Fibroblast of villous mesenchyme (primary cell): ENCODE data around the gene INF2. TPM values are rescaled to one million over a fixed set of nuclear protein-coding genes. Genes with fewer than 3 reads are reported as not detected.

Experiments used
- DNase-seq: peaks from one replicate; pipeline ENCODE4 v3.0.0-alpha.2; 2010; ENCODE audit warnings: low read depth
- H3K4me3 ChIP-seq: 2 replicates; pipeline ENCODE4 v1.5.1; 2011; ENCODE audit warnings: low read depth, mild to moderate bottlenecking, low read length
- total RNA-seq: library from RNA; depleted of rRNA; stranded (reverse); fragments of >200 nt; gene quantifications from 2 replicates; pipeline ENCODE4 v1.2.3, GENCODE V29; 2012
- TF ChIP-seq, protein P1 (sequence below): IDR thresholded peaks from 2 replicates; pipeline ENCODE4 v1.5.1; 2012; ENCODE audit warnings: low read depth, mild to moderate bottlenecking, low read length; ENCODE audit not compliant: insufficient read depth

Gene INF2
- total RNA-seq, 1 donor = 68.7 TPM

DNA sequence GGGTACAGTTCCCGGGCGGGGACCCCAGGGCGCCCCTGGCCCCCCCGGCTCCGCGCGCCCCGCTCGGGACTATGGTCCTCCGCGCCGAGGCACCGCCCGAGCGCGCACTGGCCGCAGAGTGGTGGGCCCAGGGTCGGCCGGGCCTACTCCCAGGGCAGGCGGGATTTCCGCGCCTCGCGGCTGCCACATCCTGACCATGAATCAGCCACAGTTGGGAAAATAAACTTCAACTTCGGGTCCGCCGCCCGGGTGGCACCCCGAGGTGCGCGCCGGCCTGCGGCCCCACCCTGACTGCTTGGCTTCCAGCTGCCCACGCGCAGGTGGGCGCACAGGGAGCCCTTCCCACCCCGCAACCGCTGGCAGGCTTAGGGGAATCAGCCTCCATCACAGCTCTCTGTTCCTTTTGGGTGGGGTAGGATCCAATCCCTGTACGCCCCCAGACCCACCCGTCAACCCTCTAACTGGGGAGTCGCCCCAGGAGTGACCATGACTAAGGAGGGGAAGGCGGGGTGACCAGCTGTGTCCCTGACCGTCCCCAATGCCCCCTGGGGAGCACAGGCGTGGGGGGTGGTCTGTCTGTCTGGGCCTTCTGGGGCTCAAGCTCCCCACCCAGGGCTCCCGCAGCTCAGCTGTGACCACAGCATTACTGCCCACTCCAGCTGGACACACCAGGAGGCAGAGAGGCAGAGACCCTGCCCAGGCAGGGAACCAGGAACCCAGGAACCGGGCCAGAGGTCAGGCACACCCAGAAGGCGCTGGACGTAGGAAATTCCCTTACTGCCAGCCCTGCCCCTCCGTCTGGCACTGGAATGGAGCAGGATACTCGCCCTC, 678 bp downstream of the INF2 start:
- peak overlapping the region; percentile 77 for H3K4me3 ChIP-seq
- no peak for DNase-seq
- TF ChIP-seq, protein P1, sequence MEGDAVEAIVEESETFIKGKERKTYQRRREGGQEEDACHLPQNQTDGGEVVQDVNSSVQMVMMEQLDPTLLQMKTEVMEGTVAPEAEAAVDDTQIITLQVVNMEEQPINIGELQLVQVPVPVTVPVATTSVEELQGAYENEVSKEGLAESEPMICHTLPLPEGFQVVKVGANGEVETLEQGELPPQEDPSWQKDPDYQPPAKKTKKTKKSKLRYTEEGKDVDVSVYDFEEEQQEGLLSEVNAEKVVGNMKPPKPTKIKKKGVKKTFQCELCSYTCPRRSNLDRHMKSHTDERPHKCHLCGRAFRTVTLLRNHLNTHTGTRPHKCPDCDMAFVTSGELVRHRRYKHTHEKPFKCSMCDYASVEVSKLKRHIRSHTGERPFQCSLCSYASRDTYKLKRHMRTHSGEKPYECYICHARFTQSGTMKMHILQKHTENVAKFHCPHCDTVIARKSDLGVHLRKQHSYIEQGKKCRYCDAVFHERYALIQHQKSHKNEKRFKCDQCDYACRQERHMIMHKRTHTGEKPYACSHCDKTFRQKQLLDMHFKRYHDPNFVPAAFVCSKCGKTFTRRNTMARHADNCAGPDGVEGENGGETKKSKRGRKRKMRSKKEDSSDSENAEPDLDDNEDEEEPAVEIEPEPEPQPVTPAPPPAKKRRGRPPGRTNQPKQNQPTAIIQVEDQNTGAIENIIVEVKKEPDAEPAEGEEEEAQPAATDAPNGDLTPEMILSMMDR = no peak

DNA sequence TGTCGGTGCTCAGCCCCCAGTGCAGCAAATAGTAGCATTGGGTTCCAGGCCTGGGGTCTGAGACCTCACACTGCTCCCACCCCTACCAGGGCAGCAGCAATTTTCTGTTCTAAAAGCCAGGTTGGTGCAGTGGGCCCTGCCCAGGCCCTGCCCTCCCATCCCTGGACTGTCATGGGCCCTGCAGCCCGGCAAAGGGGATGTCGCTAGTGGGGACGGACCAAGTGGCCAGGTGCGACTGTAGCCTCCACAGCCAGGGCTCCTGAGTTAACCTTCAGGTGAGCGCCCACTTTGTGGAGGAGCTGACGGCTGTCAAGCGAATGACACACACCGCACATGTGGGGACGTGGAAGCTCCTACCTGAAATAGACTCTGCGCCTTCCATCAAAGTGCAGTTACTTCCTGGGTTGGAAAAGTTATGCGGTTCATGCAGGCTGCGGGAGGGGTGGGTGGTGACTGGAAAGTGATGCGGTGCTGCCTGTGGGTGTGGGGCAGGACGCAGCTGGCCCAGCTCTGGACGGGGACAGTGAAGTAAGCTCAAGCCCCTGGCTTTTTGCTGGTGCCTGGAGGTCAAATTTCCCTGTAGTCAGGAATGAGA, 1.5 kb downstream of the INF2 start:
- no peak for DNase-seq
- TF ChIP-seq, protein P1 = no peak

DNA sequence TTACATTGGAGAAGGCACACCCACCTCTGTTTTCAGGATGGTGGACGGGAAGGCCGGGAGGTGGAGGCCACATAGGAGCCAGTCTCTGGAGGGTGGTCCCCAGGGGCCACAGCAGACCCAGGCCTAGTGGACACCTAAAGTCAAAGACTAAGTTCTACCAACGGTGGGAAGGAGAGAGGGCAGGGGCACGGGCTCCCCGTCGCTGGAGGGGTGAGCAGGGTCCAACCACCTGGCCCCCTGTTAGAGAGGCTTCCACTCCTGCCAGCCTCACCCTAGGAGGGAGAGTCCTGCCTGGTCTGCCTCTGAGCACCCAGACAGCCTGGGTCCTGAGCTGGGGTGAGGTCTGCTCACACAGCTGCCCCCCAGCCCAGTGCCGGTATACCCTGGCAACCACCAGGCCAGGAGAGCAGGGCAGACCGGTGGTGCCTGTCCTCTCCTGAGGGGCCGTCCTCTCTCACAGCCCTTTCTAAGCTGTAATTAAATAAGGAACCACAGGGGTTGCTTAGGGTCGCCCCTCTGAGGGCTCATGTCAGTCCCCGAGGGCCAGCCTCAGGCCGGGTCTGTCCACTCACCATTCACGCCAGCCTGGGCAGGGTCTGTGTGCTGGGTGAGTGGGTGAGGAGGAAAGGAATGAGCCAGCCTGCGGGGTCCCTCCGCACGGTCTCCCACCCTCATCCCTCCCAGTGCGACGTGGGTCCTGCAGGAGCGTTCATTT, 2.3 kb downstream of the INF2 start:
- TF ChIP-seq, protein P1 = no peak
- DNase-seq = no peak
- H3K4me3 ChIP-seq = peak overlapping the region; percentile 77

More for the DNA sequence above, 1.5 kb downstream of the INF2 start:
- H3K4me3 ChIP-seq = peak overlapping the region; percentile 77

DNA sequence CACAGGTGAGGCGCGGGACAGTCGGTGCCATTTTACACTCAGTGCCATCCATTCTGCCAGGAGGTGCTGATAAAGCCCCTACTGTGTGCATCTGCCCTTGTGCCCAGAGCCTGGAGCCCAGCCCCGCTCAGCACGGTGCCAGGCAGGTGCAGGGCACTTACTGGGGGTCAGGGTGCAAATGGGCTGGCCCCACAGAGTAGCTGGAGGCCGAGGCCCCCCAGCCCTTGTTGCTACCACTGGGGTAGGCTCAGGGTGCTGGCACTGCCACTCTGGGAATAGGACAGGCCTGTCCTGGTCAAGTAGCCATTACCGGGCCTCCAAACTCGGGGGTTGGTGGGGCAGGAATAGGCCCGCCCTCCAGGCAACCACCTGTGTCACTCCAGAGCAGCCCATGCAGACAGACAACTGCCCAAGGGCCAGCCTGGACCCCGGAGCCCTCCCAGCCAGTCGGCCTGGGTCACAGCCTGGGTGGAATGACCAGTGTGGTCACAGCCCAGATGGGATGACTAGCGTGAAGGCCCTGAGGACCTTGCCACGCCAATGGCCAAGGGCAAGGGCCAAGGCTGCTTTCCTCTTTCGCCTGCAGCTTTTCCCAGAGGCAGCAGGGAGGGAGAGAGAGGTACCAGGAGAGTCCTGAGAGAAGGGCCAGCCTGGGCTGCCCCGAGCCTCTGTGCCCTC, 3.0 kb downstream of the INF2 start:
- TF ChIP-seq, protein P1 = no peak
- no peak overlapping the region for H3K4me3 ChIP-seq
- no peak for DNase-seq

DNA sequence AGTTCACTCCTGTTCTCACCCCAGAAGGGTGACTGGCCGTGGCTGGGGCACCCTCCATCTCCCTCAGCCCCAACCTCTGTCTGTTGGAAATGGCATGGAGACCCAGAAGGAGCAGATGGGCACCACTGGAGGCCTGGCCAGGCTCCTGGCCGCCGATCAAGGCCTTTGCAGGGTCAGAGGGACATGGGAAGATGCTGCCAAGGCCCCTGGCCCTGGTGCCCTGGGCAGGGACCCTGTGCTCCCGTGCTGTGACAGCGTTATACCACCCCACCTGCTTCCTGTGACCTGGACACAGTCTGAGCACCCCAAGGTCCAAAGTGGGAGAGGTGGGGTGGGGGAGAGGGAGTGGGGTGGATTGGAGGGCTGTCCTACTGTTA, 3.5 kb downstream of the INF2 start:
- TF ChIP-seq, protein P1 = no peak
- H3K4me3 ChIP-seq = no peak overlapping the region
- no peak for DNase-seq
